Hepatocyte (in vitro differentiated cells): ENCODE measurements around the gene TASP1.

Experiments
- CTCF ChIP-seq: fragments of 200-600 bp; sonication (generic); IDR thresholded peaks from 2 replicates; pipeline ENCODE4 v1.5.1; 2016; ENCODE audit warnings: antibody characterized with exemption, mild to moderate bottlenecking; ENCODE audit not compliant: poor library complexity
- EZH2 ChIP-seq: fragments of 200-600 bp; sonication (generic); IDR thresholded peaks from 2 replicates; pipeline ENCODE4 v1.6.1; 2016; ENCODE audit warnings: antibody characterized with exemption, mild to moderate bottlenecking, borderline replicate concordance

GRCh38 chr20:13530146-13530545 is 108.6 kb downstream of the TASP1 start:
- TF ChIP-seq CTCF (no peak), EZH2 (no peak)
